Activated CD8-positive, alpha-beta memory T cell treated with anti-CD3 and anti-CD28 coated beads, Interleukin-2, amount 10 ng/mL, durations not matched to agents 7 days and 5 days (primary cell): ENCODE measurements around the gene COL6A6. TPM values are rescaled to one million over a fixed set of nuclear protein-coding genes. Genes with fewer than 3 reads are reported as not detected.

Source experiments
- ATAC-seq: fragments of 150-1000 bp; cut with Tn5 transposase; one replicate; pipeline ENCODE4 v1.10.0; 2021; ENCODE audit warnings: moderate library complexity
- CTCF ChIA-PET: fragments of 350-600 bp; sonication (Branson Sonifier 250); formaldehyde crosslinking; loops from one replicate; lab custom pipeline; 2021; ENCODE audit warnings: antibody characterized with exemption; lab: Charles Lee
- DNase-seq: peaks from one replicate; pipeline ENCODE4 v3.0.0-alpha.2; 2020
- H3K27ac Mint-ChIP-seq: one replicate; pipeline ENCODE4 v1.8.0; 2021; ENCODE audit warnings: mild to moderate bottlenecking, mixed read lengths
- H3K27me3 Mint-ChIP-seq: one replicate; pipeline ENCODE4 v1.8.0; 2021; ENCODE audit warnings: mixed read lengths
- H3K36me3 Mint-ChIP-seq: one replicate; pipeline ENCODE4 v1.8.0; 2021; ENCODE audit warnings: mild to moderate bottlenecking, mixed read lengths
- H3K4me1 Mint-ChIP-seq: one replicate; pipeline ENCODE4 v1.8.0; 2021; ENCODE audit warnings: mixed read lengths
- H3K4me3 Mint-ChIP-seq: one replicate; pipeline ENCODE4 v1.8.0; 2021; ENCODE audit warnings: mild to moderate bottlenecking, moderate library complexity, mixed read lengths
- H3K9me3 Mint-ChIP-seq: one replicate; pipeline ENCODE4 v1.8.0; 2022; ENCODE audit warnings: low read depth, mixed read lengths
- total RNA-seq, 2 experiments: library from RNA; stranded (reverse); gene quantifications; one replicate each; pipeline ENCODE4 v1.2.3, GENCODE V29; 2021

Gene COL6A6
- total RNA-seq, 2 experiments from 2014 or later, result not detected

GRCh38 chr3:130548356-130548755, 31.4 kb downstream of the COL6A6 start:
- CTCF ChIA-PET, result interaction anchor here (1.3 kb wide), 1 partner anchor 9 kb away, joined by 3 read pairs; no protein-coding TSS in a partner anchor
- DNase-seq (no peak), ATAC-seq (no peak)
- Mint-ChIP-seq H3K36me3 (no peaks in the 10 kb centered on the region), H3K9me3 (no peaks in the 10 kb centered on the region), H3K27ac (no peak overlapping the region), H3K27me3 (peaks cover 12% of the 10 kb centered on the region), H3K4me1 (no peaks in the 10 kb centered on the region), H3K4me3 (no peak overlapping the region)

DNA sequence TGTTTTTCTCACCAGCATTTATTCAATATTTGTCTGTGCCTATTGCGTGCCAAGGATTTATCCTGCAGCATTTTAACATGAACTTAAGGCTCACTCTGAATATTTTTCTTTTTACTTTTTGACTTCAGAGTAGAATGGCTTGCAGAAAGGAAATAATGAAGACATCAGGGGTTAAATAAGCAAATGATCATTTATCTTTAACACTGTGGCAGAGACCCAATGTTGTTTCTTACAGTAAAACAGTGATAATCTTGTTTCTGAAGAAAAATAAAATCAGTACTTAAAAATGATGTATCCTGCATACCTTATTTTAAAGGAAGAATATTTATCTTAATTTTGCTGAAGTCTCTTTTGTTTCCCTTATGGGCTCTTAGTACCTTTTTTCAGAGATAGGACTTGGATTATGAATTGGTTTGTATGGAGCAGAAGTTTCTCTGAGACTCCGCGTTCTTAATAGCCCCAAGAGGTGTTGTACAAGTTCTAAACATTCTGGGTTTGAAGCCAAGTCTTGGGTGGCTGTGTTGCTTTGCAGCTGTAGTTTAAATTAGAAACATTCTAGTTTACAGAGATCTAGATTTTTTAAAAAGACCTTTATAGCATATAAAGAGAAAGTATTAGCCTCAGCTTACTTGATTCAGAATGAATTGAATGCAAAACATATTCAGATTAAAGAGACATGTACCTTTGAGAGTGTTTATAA, 40.5 kb downstream of the COL6A6 start:
- Mint-ChIP-seq H3K27ac (no peak overlapping the region), H3K36me3 (no peaks in the 10 kb centered on the region), H3K27me3 (peaks cover 9% of the 10 kb centered on the region), H3K4me1 (no peaks in the 10 kb centered on the region), H3K4me3 (no peak overlapping the region), H3K9me3 (no peaks in the 10 kb centered on the region)
- DNase-seq, result no peak
- ATAC-seq, result no peak
- CTCF ChIA-PET, result no interaction called here

- H3K36me3 Mint-ChIP-seq, result no peaks in the 10 kb centered on the region
- ATAC-seq (no peak), DNase-seq (no peak)
- CTCF ChIA-PET, result no interaction called here
- no peaks in the 10 kb centered on the region for H3K4me1 Mint-ChIP-seq
- H3K4me3 Mint-ChIP-seq, result no peak overlapping the region
- no peak overlapping the region for H3K27ac Mint-ChIP-seq
- H3K9me3 Mint-ChIP-seq, result no peaks in the 10 kb centered on the region
- peaks cover 9% of the 10 kb centered on the region for H3K27me3 Mint-ChIP-seq
These were observed 41.4 kb downstream of the COL6A6 start for GRCh38 chr3:130558366-130558765.

DNA sequence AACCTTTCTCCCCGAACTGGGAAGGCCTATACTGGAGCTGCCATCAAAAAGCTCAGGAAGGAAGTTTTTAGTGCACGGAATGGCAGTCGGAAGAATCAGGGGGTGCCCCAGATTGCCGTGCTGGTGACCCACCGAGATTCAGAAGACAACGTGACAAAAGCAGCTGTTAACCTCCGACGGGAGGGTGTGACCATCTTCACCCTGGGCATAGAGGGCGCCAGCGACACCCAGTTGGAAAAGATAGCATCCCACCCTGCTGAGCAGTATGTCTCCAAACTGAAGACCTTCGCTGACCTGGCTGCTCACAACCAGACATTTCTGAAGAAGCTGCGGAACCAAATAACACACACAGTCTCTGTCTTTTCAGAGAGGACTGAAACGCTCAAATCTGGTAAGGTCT, 48.2 kb downstream of the COL6A6 start:
- Mint-ChIP-seq H3K9me3 (no peaks in the 10 kb centered on the region), H3K4me3 (no peak overlapping the region), H3K27me3 (peaks cover 7% of the 10 kb centered on the region), H3K4me1 (no peaks in the 10 kb centered on the region), H3K36me3 (no peaks in the 10 kb centered on the region), H3K27ac (no peak overlapping the region)
- DNase-seq, result no peak
- no peak for ATAC-seq
- CTCF ChIA-PET, result no interaction called here

Other genes starting within 250 kb of the COL6A6 start
- gene COL6A5, start 171.5 kb upstream of the COL6A6 start, total RNA-seq, result under 1 TPM in 1 of 2 experiments, not detected in 1; 0.02 TPM
- 10 to 100 TPM; 23.3 to 30.6 TPM for gene PIK3R4, start 229.7 kb downstream of the COL6A6 start, total RNA-seq